GM20431 (cell line): Measurements from ENCODE around the gene CHRM4.

ENCODE experiments used
- in situ Hi-C: fragments of 300-500 bp; cut with MseI, MboI; formaldehyde crosslinking; loops from one replicate; pipeline ENCODE4 v1.15.0; 2020; ENCODE audit warnings: low sequenced_read_pairs; ENCODE audit not compliant: unreplicated experiment

The CHRM4 gene

GRCh38 chr11:46391578-46392420, at the start of gene CHRM4:
Gene CHRM4 (minus strand): TSS chr11:46391776. CDS start chr11:46386557, 5,219 bp downstream.
- in situ Hi-C loops: loop anchor here (25.0 kb wide), 1 partner anchor 146 kb away; no protein-coding TSS in a partner anchor

GRCh38 chr11:46438211-46438610, 46.6 kb upstream of the CHRM4 start:
- in situ Hi-C loops: no loop called here

DNA sequence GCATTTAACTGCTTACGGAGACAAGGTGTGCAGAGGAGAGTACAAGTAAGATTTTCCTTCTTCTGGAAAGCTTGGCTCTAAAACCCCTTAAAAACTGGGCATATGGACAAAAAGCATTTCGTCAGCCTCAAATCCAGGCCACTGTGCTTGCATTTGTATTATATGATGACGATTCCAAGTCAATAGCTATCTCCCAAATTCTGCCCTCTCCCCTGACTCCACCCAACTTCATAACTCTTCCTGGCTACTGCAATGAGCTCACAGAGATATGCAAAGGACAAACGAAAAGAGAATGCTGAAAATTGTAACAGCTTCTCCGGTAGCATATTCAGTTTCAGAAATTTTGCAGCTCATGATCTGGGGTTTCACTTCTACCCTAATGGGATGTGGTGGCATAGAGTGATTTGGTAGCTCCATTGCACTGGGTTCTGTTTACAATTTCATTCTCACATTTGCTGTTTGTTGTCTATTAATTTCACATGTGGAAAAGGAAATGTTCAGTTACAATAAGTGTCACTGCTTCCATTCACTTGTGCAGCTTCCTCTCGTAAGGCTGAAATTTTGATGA, 45.6 kb upstream of the CHRM4 start:
- in situ Hi-C loops: no loop called here

GRCh38 chr11:46436113-46436512, 44.5 kb upstream of the CHRM4 start:
- in situ Hi-C loops: no loop called here

DNA sequence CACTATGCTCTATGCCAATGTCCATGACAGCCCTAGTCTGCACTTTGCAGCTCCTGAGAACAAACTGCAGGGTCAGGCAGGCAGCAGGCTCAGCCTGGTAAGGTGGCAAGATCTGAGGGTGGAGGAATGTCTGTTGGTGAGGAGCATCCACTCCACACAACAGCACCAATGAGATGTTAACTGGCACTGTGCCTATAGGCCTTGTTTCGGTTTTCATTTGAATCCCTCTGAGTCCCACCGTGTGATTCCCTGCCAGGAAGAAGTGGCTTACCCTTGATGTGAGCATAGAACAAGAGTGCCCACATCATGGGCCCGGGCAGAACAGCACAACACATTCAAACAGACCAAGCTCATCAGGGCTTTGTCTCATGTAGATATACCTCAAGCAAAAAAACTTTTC, 44.1 kb upstream of the CHRM4 start:
- in situ Hi-C loops: no loop called here

GRCh38 chr11:46431211-46431610, 39.6 kb upstream of the CHRM4 start:
- in situ Hi-C loops: no loop called here

- in situ Hi-C loops: no loop called here
Observed at GRCh38 chr11:46429717-46430116, 38.1 kb upstream of the CHRM4 start.

- in situ Hi-C loops: no loop called here
Observed at GRCh38 chr11:46427364-46427763, 35.8 kb upstream of the CHRM4 start.

GRCh38 chr11:46426233-46426991, 34.8 kb upstream of the CHRM4 start:
- in situ Hi-C loops: no loop called here

DNA sequence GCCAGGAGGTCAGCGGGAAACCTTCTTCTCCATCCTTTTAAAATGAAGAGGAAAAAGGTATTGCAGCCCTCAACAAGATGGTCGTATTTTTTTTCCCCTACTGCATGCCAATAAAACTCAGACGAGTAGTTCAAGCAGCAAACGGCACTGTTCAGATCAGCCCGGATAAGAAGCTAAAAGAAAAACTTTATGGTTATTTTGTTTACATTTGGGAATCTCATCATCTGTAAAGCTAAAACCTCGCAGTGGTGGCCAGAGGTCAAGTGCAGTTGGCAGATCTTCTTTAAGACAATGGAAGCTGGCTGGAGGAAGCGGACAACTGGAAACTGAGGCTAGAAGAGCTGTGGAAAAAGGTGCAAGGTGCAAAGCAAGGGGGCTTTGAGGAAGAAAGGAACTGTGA, 31.0 kb upstream of the CHRM4 start:
- in situ Hi-C loops: no loop called here

- in situ Hi-C loops: no loop called here
Observed at GRCh38 chr11:46421257-46421880, 29.8 kb upstream of the CHRM4 start.

GRCh38 chr11:46420513-46420912, 28.9 kb upstream of the CHRM4 start:
- in situ Hi-C loops: no loop called here

GRCh38 chr11:46418751-46419150, 27.2 kb upstream of the CHRM4 start:
- in situ Hi-C loops: no loop called here

GRCh38 chr11:46417711-46418110, 26.1 kb upstream of the CHRM4 start:
- in situ Hi-C loops: no loop called here

DNA sequence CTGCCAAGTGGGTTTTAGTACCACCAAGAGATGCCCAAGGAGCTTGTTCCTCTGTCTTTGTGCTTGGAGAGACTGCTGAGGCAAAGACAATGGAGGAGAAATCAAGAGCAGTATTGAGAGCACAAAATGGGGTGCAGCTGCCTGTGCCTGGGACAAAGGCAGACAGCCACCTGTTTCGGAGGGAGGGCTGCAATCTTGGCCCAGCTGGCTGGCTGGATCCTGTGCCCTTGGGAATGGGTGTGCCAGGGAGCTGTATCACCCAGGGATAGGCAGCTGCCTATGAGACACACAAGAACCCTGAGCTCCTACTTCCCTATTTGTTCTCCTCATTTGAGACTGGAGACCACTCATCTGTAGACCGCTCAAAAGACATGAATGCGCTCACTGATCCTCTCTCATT, 23.3 kb upstream of the CHRM4 start:
- in situ Hi-C loops: no loop called here

DNA sequence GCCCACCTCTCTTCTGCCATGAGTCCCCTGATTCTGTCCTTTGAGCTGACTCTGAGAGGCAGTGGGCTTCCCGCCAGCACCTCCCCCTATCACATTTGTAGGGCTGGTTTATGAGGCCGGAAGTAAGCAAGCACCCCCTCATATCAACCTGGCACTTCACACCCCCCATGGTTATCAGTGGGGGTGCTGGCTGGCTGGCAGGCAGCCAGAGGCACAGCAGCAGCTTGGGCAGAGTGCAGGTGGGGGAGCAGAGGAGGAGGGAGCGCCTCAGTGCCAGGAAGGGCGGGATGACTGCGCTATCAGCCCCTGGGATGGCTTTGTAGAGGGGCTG, 22.9 kb upstream of the CHRM4 start:
- in situ Hi-C loops: no loop called here

DNA sequence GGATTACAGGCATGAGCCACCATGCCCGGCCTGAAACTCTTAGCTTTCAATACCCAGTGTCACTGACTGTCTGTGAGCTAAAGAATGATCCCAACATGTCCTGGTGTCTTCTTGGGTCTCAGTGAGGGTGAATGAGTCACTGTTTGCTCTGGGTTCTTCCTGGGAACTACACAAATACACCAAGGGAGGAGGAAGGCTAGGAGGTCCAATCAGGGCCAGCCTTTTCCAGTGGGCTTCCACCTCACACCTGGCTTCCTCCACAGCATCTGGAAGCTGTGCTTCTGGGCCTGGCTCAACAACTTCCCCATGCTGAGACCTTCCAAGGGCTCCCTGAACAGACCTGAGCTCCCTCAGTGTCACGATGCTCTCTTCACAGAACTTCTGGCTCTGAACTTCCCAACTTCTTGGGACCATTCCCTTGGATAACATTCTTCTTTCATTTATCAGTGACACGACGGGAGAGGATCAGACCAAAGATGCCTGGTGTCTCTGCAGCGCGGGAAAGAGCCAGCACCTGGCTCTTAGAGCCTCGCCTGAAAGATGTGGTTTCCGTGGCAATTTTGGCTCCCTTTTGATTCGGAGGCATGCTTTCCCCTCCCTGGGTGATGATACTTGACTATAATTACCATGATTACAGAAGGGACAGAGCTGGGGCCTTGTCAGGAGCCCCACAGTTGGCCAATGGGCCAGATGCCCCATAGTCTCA, 22.3 kb upstream of the CHRM4 start:
- in situ Hi-C loops: no loop called here

GRCh38 chr11:46410021-46410420, 18.4 kb upstream of the CHRM4 start:
- in situ Hi-C loops: no loop called here

DNA sequence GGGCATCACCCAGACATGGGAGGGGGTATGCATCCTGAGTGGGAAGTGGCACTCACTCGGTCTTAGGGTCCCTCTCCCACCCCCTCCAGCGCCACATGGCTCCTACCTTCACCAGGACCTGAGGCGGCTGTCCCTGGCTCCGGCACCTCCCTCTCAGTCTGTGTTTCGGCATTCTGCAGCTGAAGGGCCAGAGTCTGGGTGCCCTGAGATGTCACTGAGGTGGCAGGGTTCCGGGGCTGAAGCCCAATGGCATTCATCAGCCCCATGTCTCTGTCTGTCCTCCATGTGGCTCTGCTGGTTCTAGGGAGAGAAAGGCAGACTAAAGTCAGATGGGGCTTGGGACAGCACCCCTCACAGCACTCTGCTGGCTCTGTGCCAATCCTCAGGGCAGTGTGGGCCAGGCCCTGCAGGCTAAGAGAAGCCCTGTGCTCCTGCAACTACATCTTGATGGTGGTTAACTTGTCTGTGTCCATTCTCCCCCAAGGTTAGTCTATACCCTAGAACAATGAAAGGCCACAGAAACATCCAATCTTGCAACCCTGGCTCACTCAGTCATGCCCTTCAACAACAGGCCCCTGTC, 16.9 kb upstream of the CHRM4 start:
- in situ Hi-C loops: no loop called here

DNA sequence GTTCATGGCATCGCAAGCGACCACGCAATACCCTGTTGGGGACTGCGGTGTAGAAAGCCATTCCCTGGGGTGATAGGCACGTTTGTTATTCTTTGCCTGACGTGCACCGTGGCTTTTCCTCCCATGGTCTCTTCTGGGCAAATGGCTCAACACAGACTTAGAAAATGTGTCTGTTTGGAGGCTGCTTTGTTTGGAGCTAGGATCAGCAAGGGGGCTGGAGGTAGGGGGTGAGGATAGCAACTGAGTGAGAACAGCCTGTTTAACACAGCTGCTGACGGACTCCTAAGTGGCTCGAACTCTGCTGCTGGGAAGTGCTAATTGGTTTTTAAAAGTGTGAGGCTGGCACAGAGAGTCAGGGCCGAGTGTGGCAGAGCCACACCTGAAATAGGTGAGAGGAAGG, 16.1 kb upstream of the CHRM4 start:
- in situ Hi-C loops: no loop called here
